Suppressor macrophage treated with lipopolysaccharide for 4 hours (primary cell): ENCODE data around the gene STK32B.
A peak's percentile ranks its signal among the peaks of the same experiment; 100 is the strongest.

Source experiments
- DNase-seq: peaks from one replicate; pipeline ENCODE4 v3.0.0-alpha.2; 2020

The STK32B gene

GRCh38 chr4:5488413-5488812 is 437.1 kb downstream of the STK32B start:
- DNase-seq: no peak

- DNase-seq: no peak
Observed at GRCh38 chr4:5489260-5489659, 438.0 kb downstream of the STK32B start.

- DNase-seq: no peak
Observed at GRCh38 chr4:5497489-5497888, 446.2 kb downstream of the STK32B start.

GRCh38 chr4:5500165-5500564 is 448.9 kb downstream of the STK32B start:
- peak; percentile 7 for DNase-seq

GRCh38 chr4:5503336-5503936 is 452.2 kb downstream of the STK32B start:
- no peak for DNase-seq

GRCh38 chr4:5504486-5504885 is 453.2 kb downstream of the STK32B start:
- DNase-seq: no peak

GRCh38 chr4:5510504-5510903 is 459.2 kb downstream of the STK32B start:
- DNase-seq: no peak

- DNase-seq: no peak
Observed at GRCh38 chr4:5511791-5512190, 460.5 kb downstream of the STK32B start.

GRCh38 chr4:5515646-5516045 is 464.4 kb downstream of the STK32B start:
- no peak for DNase-seq

GRCh38 chr4:5517372-5517771 is 466.1 kb downstream of the STK32B start:
- DNase-seq: no peak

- DNase-seq: no peak
Observed at GRCh38 chr4:5524446-5525299, 473.4 kb downstream of the STK32B start.

- DNase-seq: no peak
Observed at GRCh38 chr4:5526080-5526846, 475.0 kb downstream of the STK32B start.

GRCh38 chr4:5527211-5527610 is 475.9 kb downstream of the STK32B start:
- DNase-seq: no peak

- DNase-seq: no peak
Observed at GRCh38 chr4:5528031-5528436, 476.8 kb downstream of the STK32B start.

- DNase-seq: no peak
Observed at GRCh38 chr4:5532100-5532499, 480.8 kb downstream of the STK32B start.

- DNase-seq: no peak
Observed at GRCh38 chr4:5539584-5539983, 488.3 kb downstream of the STK32B start.

GRCh38 chr4:5541169-5541568 is 489.9 kb downstream of the STK32B start:
- DNase-seq: no peak

- no peak for DNase-seq
Observed at GRCh38 chr4:5543681-5544080, 492.4 kb downstream of the STK32B start.

- DNase-seq: no peak
Observed at GRCh38 chr4:5544762-5545161, 493.5 kb downstream of the STK32B start.

- DNase-seq: no peak
Observed at GRCh38 chr4:5545271-5545670, 494.0 kb downstream of the STK32B start.

GRCh38 chr4:5547651-5548249 is 496.5 kb downstream of the STK32B start:
- no peak for DNase-seq
